ENCODE measurements around the gene ZNF512B.

- no peak for TF ChIP-seq POLR2AphosphoS5 (IDR thresholded peaks at IDR 0.05; ENCODE audit: low read depth, low read length)
- TF ChIP-seq POLR2A (IDR thresholded peaks at IDR 0.05; ENCODE audit: low read depth, low read length) = no peak
- TF ChIP-seq TAF1 (IDR thresholded peaks at IDR 0.05; ENCODE audit: borderline replicate concordance, low read depth, low read length) = no peak
Measured at GRCh38 chr20:63953764-63954429, 15.8 kb downstream of the ZNF512B start.

All from GM12892 (cell line).